GM12878 (cell line): ENCODE results near the gene IFNGR2. TPM values are rescaled to one million over a fixed set of nuclear protein-coding genes. Genes with fewer than 3 reads are reported as not detected.

Experiments
- BCL3 ChIP-seq: IDR thresholded peaks from 2 replicates; pipeline ENCODE4 v1.6.1; 2011; ENCODE audit warnings: borderline replicate concordance, low read depth, mild to moderate bottlenecking, moderate library complexity, low read length; ENCODE audit not compliant: insufficient read depth, poor library complexity, severe bottlenecking
- BCLAF1 ChIP-seq: fragments of 450-650 bp; IDR thresholded peaks from 2 replicates; pipeline ENCODE4 v1.6.1; 2017; ENCODE audit warnings: antibody characterized with exemption, mild to moderate bottlenecking, moderate library complexity
- BHLHE40 ChIP-seq, 2 experiments: fragments of 450-650 bp in 1 of 2; IDR thresholded peaks; 2 replicates each; pipeline ENCODE4 v1.6.1; 2011 to 2017; ENCODE audit warnings: low read depth in 2 of 2, borderline replicate concordance in 1 of 2, improper control_type of control experiment in 1 of 2, low read length in 1 of 2, mild to moderate bottlenecking in 1 of 2
- CBX3 ChIP-seq: fragments of 200-600 bp; sonication (generic); IDR thresholded peaks from 2 replicates; pipeline ENCODE4 v1.6.1; 2016; ENCODE audit warnings: low read depth, borderline replicate concordance
- FOXM1 ChIP-seq: IDR thresholded peaks from 2 replicates; pipeline ENCODE4 v1.6.1; 2012; ENCODE audit warnings: low read depth, mild to moderate bottlenecking, inconsistent platforms, low read length, moderate library complexity
- HSF1 ChIP-seq: fragments of 150-350 bp; IDR thresholded peaks from 2 replicates; pipeline ENCODE4 v1.6.1; 2014; ENCODE audit warnings: mild to moderate bottlenecking, low read depth, low read length
- IRF4 ChIP-seq: IDR thresholded peaks from 2 replicates; pipeline ENCODE4 v1.6.1; 2011; ENCODE audit warnings: low read depth, low read length
- IRF5 ChIP-seq: fragments of 450-650 bp; IDR thresholded peaks from 2 replicates; pipeline ENCODE4 v1.6.1; 2017; ENCODE audit warnings: borderline replicate concordance
- MEF2A ChIP-seq: IDR thresholded peaks from 2 replicates; pipeline ENCODE4 v1.6.1; 2011; ENCODE audit warnings: low read depth, mild to moderate bottlenecking, low read length, moderate library complexity; ENCODE audit not compliant: insufficient read depth
- MYB ChIP-seq: fragments of 150-350 bp; IDR thresholded peaks from 2 replicates; pipeline ENCODE4 v1.6.1; 2014; ENCODE audit warnings: mild to moderate bottlenecking, low read depth, low read length, borderline replicate concordance
- NKRF ChIP-seq: fragments of 450-650 bp; conservative IDR thresholded peaks from 2 replicates; pipeline ENCODE4 v1.6.1; 2017; ENCODE audit warnings: mild to moderate bottlenecking, moderate library complexity
- RAD51 ChIP-seq: fragments of 450-650 bp; IDR thresholded peaks from 2 replicates; pipeline ENCODE4 v1.6.1; 2016; ENCODE audit warnings: moderate library complexity, mild to moderate bottlenecking, inconsistent platforms
- RFX5 ChIP-seq: IDR thresholded peaks from 2 replicates; pipeline ENCODE4 v1.6.1; 2011; ENCODE audit warnings: low read depth, low read length, improper control_type of control experiment
- RUNX3 ChIP-seq: IDR thresholded peaks from 2 replicates; pipeline ENCODE4 v1.6.1; 2012; ENCODE audit warnings: low read length, inconsistent platforms
- SKIL ChIP-seq: fragments of 450-650 bp; IDR thresholded peaks from 2 replicates; pipeline ENCODE4 v1.6.1; 2017; ENCODE audit warnings: mild to moderate bottlenecking, low read depth, inconsistent platforms; ENCODE audit not compliant: poor library complexity, severe bottlenecking
- STAT1 ChIP-seq: fragments of 450-650 bp; conservative IDR thresholded peaks from 2 replicates; pipeline ENCODE4 v1.6.1; 2014; ENCODE audit warnings: antibody characterized with exemption, mild to moderate bottlenecking
- TAF1 ChIP-seq: IDR thresholded peaks from 2 replicates; pipeline ENCODE4 v1.6.1; 2011; ENCODE audit warnings: mild to moderate bottlenecking, low read depth, low read length, borderline replicate concordance
- TCF7 ChIP-seq: IDR thresholded peaks from 2 replicates; pipeline ENCODE4 v1.6.1; 2014; ENCODE audit warnings: antibody characterized with exemption, borderline replicate concordance
- polyA plus RNA-seq, 11 experiments: library from polyadenylated mRNA; depleted of rRNA in 4 of 11; unstranded in 6 of 11; stranded (reverse) in 5 of 11; fragments of >200 nt; fragmentation: Nextera tagmentation in 4 of 11; fragmentation: Illumina TruSeq in 1 of 11; extraction: Ambion mirVana in 4 of 11; extraction: Trizol in 1 of 11; gene quantifications; 1 replicate in 1 of 11; 2 replicates in 10 of 11; pipeline versions ENCODE4 v1.2.1 to v1.2.3, GENCODE V29; 2011 to 2016; ENCODE audit warnings: inconsistent platforms in 2 of 11, missing spikeins in 2 of 11, low read depth in 1 of 11
- total RNA-seq, 4 experiments: library from RNA; depleted of rRNA in 3 of 4; stranded (reverse); fragments of >200 nt in 3 of 4; fragmentation: Illumina TruSeq in 1 of 4; extraction: Trizol in 1 of 4; gene quantifications; 2 replicates each; pipeline versions ENCODE4 v1.2.1 to v1.2.3, GENCODE V29; 2013 to 2021

Gene IFNGR2
- total and polyA plus RNA-seq, 10 of the 15 experiments (the other 5 are each of a cell fraction or from before 2014, with no cell fraction given), result 23.6 to 98.8 (median 77.0) TPM

GRCh38 chr21:33434770-33435360 lies 31.7 kb downstream of the IFNGR2 start (continued):
- TF ChIP-seq HSF1, result no peak
- TF ChIP-seq TCF7, result no peak
- TF ChIP-seq FOXM1, result peak; percentile 74; the same call in 1 of the 2 replicates
- TF ChIP-seq NKRF, result no peak
- peak; percentile 58; the same call in 1 of the 2 replicates for TF ChIP-seq MEF2A
- TF ChIP-seq TAF1, result 0 out of 2 replicates have a peak, but pooled peaks have one; percentile 19
- no peak for TF ChIP-seq RFX5
- peak; percentile 25; the same call in 1 of the 2 replicates for TF ChIP-seq RAD51
- no peak for TF ChIP-seq MYB
- TF ChIP-seq IRF4, result peak; percentile 40; the same call in 1 of the 2 replicates
- no peak; a peak in 1 of 4 replicates for TF ChIP-seq BHLHE40 (IDR thresholded peaks at IDR 0.05; ENCODE audit: borderline replicate concordance in 1 of 2, low read depth in 2 of 2, low read length in 1 of 2)
- no peak for TF ChIP-seq BCLAF1
- TF ChIP-seq RUNX3, result peak; percentile 71
- TF ChIP-seq CBX3, result no peak
- TF ChIP-seq IRF5, result no peak
- peak; percentile 82 for TF ChIP-seq SKIL
- no peak for TF ChIP-seq STAT1
- peak; percentile 99 for TF ChIP-seq BCL3
